Neural cell (in vitro differentiated cells): Measurements from ENCODE around the gene SEMA6A. TPM values are rescaled to one million over a fixed set of nuclear protein-coding genes. Genes with fewer than 3 reads are reported as not detected.

Experiments
- H2AFZ ChIP-seq: fragments of 200-600, 300-800 bp; sonication (generic), shearing (Covaris generic); 2 replicates; pipeline ENCODE4 v1.6.0; 2014; ENCODE audit warnings: low read depth, mild to moderate bottlenecking, antibody characterized with exemption, low read length, moderate library complexity
- H3F3A ChIP-seq: fragments of 200-600 bp; shearing (Covaris generic); 2 replicates; pipeline ENCODE4 v1.6.1; 2016; ENCODE audit warnings: mild to moderate bottlenecking, moderate library complexity, mixed read lengths, antibody characterized with exemption, low read length; ENCODE audit not compliant: insufficient read depth, poor library complexity, severe bottlenecking
- H3K27ac ChIP-seq: fragments of 200-600, 300-800 bp; sonication (generic), shearing (Covaris generic); 2 replicates; pipeline ENCODE4 v1.5.1; 2014; ENCODE audit warnings: mild to moderate bottlenecking, low read length, moderate library complexity
- H3K27me3 ChIP-seq: fragments of 300-800, 200-600 bp; sonication (generic), shearing (Covaris generic); 2 replicates; pipeline ENCODE4 v1.6.0; 2014; ENCODE audit warnings: mild to moderate bottlenecking, low read depth, low read length, moderate library complexity; ENCODE audit not compliant: insufficient read depth
- H3K36me3 ChIP-seq: fragments of 300-800, 200-600 bp; sonication (generic), shearing (Covaris generic); 2 replicates; pipeline ENCODE4 v1.5.1; 2014; ENCODE audit warnings: mild to moderate bottlenecking, antibody characterized with exemption, low read length, moderate library complexity; ENCODE audit not compliant: insufficient read depth
- H3K4me2 ChIP-seq: fragments of 300-800, 200-600 bp; sonication (generic), shearing (Covaris generic); 2 replicates; pipeline ENCODE4 v1.6.0; 2014; ENCODE audit warnings: mild to moderate bottlenecking, low read length
- H3K4me3 ChIP-seq: fragments of 300-800, 200-600 bp; sonication (generic), shearing (Covaris generic); 2 replicates; pipeline ENCODE4 v1.5.1; 2014; ENCODE audit warnings: mild to moderate bottlenecking, low read length, moderate library complexity
- H3K79me2 ChIP-seq: fragments of 200-600 bp; shearing (Covaris generic); replicated peaks from 2 replicates; pipeline ENCODE4 v1.6.0; 2014; ENCODE audit warnings: mild to moderate bottlenecking, low read length, moderate library complexity; ENCODE audit not compliant: insufficient read depth
- H3K9ac ChIP-seq: fragments of 300-800, 200-600 bp; sonication (generic), shearing (Covaris generic); 2 replicates; pipeline ENCODE4 v1.6.1; 2016; ENCODE audit warnings: mild to moderate bottlenecking, low read length, mixed read lengths
- H3K9me2 ChIP-seq: fragments of 200-600 bp; shearing (Covaris generic); 2 replicates; pipeline ENCODE4 v1.6.1; 2016; ENCODE audit warnings: mild to moderate bottlenecking, low read length, mixed read lengths; ENCODE audit not compliant: insufficient read depth
- H3K9me3 ChIP-seq: fragments of 200-600, 300-800 bp; sonication (generic), shearing (Covaris generic); 2 replicates; pipeline ENCODE4 v1.6.1; 2016; ENCODE audit warnings: mild to moderate bottlenecking, mixed run types, low read length, moderate library complexity, mixed read lengths
- H4K20me1 ChIP-seq: fragments of 200-600 bp; shearing (Covaris generic); 2 replicates; pipeline ENCODE4 v1.6.1; 2016; ENCODE audit warnings: mild to moderate bottlenecking, mixed run types; ENCODE audit not compliant: insufficient read depth
- EP300 ChIP-seq: fragments of 450-650 bp; conservative IDR thresholded peaks from 2 replicates; pipeline ENCODE4 v1.6.1; 2014; ENCODE audit warnings: antibody characterized with exemption, mild to moderate bottlenecking, moderate library complexity; ENCODE audit not compliant: poor library complexity, severe bottlenecking
- EZH2 ChIP-seq: fragments of 200-600, 300-800 bp; shearing (Covaris generic), sonication (generic); IDR thresholded peaks from 2 replicates; pipeline ENCODE4 v1.6.1; 2014; ENCODE audit warnings: antibody characterized with exemption, low read length, borderline replicate concordance, mild to moderate bottlenecking; ENCODE audit not compliant: insufficient read depth, poor library complexity, severe bottlenecking
- MXI1 ChIP-seq: fragments of 450-650 bp; conservative IDR thresholded peaks from 2 replicates; pipeline ENCODE4 v1.6.1; 2014; ENCODE audit warnings: antibody characterized with exemption, mild to moderate bottlenecking; ENCODE audit not compliant: poor library complexity, severe bottlenecking
- POLR2AphosphoS5 ChIP-seq: IDR thresholded peaks from 2 replicates; pipeline ENCODE4 v1.6.1; 2012
- RAD21 ChIP-seq: fragments of 450-650 bp; conservative IDR thresholded peaks from 2 replicates; pipeline ENCODE4 v1.6.1; 2014; ENCODE audit warnings: antibody characterized with exemption, mild to moderate bottlenecking, moderate library complexity
- SMC3 ChIP-seq: fragments of 450-650 bp; conservative IDR thresholded peaks from 2 replicates; pipeline ENCODE4 v1.6.1; 2014; ENCODE audit warnings: antibody characterized with exemption, mild to moderate bottlenecking, moderate library complexity; ENCODE audit not compliant: poor library complexity
- TAF1 ChIP-seq: IDR thresholded peaks from 2 replicates; pipeline ENCODE4 v1.6.1; 2012; ENCODE audit warnings: low read depth
- polyA plus RNA-seq: library from polyadenylated mRNA; depleted of rRNA; stranded (reverse); fragments of >200 nt; gene quantifications from 2 replicates; pipeline ENCODE4 v1.2.3, GENCODE V29; 2014
- TF ChIP-seq, protein P1 (sequence below): IDR thresholded peaks from 2 replicates; pipeline ENCODE4 v1.6.1; 2012; ENCODE audit warnings: borderline replicate concordance
- TF ChIP-seq, protein P2 (sequence below): fragments of 450-650 bp; IDR thresholded peaks from 2 replicates; pipeline ENCODE4 v1.5.1; 2014; ENCODE audit warnings: antibody characterized with exemption, mild to moderate bottlenecking, moderate library complexity; ENCODE audit not compliant: poor library complexity, severe bottlenecking

Gene SEMA6A
- polyA plus RNA-seq, 1 donor from 2014 or later: 6.5 TPM

DNA sequence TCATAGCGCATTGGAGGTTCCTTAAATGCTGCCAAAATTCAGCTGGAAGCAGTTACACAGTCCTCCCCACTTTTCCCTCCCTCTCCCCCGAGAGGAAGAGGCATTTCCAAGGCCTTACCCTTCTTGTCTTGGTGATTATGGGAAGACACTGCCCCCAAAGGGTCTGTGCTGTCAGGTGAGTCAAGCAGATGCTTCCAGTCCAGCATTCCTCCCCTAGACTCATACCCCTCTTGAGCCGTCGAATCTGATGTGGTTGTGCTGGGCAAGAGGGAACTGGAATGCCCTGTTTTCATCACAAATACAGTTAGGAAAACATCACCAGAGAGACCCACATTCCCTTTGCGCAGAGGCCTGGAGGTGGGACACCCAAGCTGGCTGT, 107.2 kb downstream of the SEMA6A start:
- no peaks in the 10 kb centered on the region for H3K9me3 ChIP-seq
- H3K9me2 ChIP-seq: no peaks in the 10 kb centered on the region
- no peak overlapping the region for H3K27ac ChIP-seq
- no peak overlapping the region for H3K4me2 ChIP-seq
- H2AFZ ChIP-seq: no peak overlapping the region
- no peak overlapping the region for H3K4me3 ChIP-seq
- no peak for TF ChIP-seq EP300
- TF ChIP-seq RAD21: no peak
- TF ChIP-seq, protein P1, sequence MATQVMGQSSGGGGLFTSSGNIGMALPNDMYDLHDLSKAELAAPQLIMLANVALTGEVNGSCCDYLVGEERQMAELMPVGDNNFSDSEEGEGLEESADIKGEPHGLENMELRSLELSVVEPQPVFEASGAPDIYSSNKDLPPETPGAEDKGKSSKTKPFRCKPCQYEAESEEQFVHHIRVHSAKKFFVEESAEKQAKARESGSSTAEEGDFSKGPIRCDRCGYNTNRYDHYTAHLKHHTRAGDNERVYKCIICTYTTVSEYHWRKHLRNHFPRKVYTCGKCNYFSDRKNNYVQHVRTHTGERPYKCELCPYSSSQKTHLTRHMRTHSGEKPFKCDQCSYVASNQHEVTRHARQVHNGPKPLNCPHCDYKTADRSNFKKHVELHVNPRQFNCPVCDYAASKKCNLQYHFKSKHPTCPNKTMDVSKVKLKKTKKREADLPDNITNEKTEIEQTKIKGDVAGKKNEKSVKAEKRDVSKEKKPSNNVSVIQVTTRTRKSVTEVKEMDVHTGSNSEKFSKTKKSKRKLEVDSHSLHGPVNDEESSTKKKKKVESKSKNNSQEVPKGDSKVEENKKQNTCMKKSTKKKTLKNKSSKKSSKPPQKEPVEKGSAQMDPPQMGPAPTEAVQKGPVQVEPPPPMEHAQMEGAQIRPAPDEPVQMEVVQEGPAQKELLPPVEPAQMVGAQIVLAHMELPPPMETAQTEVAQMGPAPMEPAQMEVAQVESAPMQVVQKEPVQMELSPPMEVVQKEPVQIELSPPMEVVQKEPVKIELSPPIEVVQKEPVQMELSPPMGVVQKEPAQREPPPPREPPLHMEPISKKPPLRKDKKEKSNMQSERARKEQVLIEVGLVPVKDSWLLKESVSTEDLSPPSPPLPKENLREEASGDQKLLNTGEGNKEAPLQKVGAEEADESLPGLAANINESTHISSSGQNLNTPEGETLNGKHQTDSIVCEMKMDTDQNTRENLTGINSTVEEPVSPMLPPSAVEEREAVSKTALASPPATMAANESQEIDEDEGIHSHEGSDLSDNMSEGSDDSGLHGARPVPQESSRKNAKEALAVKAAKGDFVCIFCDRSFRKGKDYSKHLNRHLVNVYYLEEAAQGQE: no peak
- TF ChIP-seq MXI1: no peak
- TF ChIP-seq, protein P2, sequence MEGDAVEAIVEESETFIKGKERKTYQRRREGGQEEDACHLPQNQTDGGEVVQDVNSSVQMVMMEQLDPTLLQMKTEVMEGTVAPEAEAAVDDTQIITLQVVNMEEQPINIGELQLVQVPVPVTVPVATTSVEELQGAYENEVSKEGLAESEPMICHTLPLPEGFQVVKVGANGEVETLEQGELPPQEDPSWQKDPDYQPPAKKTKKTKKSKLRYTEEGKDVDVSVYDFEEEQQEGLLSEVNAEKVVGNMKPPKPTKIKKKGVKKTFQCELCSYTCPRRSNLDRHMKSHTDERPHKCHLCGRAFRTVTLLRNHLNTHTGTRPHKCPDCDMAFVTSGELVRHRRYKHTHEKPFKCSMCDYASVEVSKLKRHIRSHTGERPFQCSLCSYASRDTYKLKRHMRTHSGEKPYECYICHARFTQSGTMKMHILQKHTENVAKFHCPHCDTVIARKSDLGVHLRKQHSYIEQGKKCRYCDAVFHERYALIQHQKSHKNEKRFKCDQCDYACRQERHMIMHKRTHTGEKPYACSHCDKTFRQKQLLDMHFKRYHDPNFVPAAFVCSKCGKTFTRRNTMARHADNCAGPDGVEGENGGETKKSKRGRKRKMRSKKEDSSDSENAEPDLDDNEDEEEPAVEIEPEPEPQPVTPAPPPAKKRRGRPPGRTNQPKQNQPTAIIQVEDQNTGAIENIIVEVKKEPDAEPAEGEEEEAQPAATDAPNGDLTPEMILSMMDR: no peak
- no peak for TF ChIP-seq EZH2
- no peak for TF ChIP-seq POLR2AphosphoS5
- TF ChIP-seq SMC3: no peak
- TF ChIP-seq TAF1: no peak
- no peaks in the 10 kb centered on the region for H3K36me3 ChIP-seq
- H3K27me3 ChIP-seq: no peaks in the 10 kb centered on the region
- no peaks in the 10 kb centered on the region for H3F3A ChIP-seq
- H4K20me1 ChIP-seq: no peaks in the 10 kb centered on the region
- H3K79me2 ChIP-seq: no peaks in the 10 kb centered on the region
- no peak overlapping the region for H3K9ac ChIP-seq

DNA sequence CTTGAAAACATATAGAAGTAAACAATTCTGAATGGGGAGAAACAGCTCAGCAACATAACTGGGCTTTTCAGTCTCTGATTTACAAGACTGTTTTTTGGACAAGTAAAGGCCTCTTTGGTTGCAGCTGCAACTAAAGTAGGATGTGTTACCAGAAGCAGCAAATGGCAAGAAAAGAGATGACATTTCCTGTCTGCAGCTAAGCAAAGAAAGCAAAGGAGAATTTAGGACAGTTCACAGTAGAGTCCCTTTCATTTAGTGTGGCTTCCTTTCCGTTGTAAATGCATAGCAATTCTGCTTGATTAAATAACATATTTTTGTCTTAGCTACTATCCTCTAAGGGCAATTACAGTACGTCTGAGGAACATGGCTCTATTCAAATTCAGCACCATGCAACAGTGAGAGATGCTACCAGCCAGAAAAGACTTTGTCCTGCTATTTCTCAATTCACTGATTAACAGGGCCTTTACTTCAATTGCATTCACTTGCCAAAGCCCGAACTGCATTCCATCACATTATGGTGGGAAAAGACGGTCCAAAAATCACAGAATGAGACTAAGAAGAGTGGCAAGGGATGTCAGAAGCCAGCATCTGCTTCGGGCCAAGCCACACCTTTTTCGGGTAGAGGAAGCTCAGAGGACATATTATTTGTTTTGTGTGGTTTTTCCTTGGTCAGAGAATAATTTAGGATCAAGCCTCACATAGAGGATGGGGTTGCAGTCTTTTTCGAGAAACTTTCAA, 107.7 kb downstream of the SEMA6A start:
- Histone ChIP-seq H3K27me3 (no peaks in the 10 kb centered on the region), H3K9ac (no peak overlapping the region), H3K27ac (no peak overlapping the region), H3K79me2 (no peaks in the 10 kb centered on the region), H2AFZ (no peak overlapping the region), H3K9me2 (no peaks in the 10 kb centered on the region), H3F3A (no peaks in the 10 kb centered on the region), H3K4me3 (no peak overlapping the region), H3K36me3 (no peaks in the 10 kb centered on the region), H3K9me3 (no peaks in the 10 kb centered on the region), H4K20me1 (no peaks in the 10 kb centered on the region), H3K4me2 (no peak overlapping the region)
- TF ChIP-seq EZH2: no peak
- no peak for TF ChIP-seq SMC3
- TF ChIP-seq, protein P2: no peak
- TF ChIP-seq EP300: no peak
- TF ChIP-seq, protein P1: no peak
- no peak for TF ChIP-seq MXI1
- no peak for TF ChIP-seq POLR2AphosphoS5
- no peak for TF ChIP-seq TAF1
